ENCODE results near the gene KLF11.

KLF11 gene

GRCh38 chr2:10004401-10004800, 38.9 kb upstream of the KLF11 start:
- Histone ChIP-seq H3K4me1 (ENCODE audit: low read length) (no peaks in the 10 kb centered on the region), H3K9me3 (replicated peaks; ENCODE audit: insufficient read depth, low read length) (no peaks in the 10 kb centered on the region), H3K4me3 (ENCODE audit: low read length) (no peak overlapping the region), H3K9ac (ENCODE audit: low read length) (no peak overlapping the region), H3K79me2 (ENCODE audit: low read length) (no peaks in the 10 kb centered on the region), H3F3A (ENCODE audit: insufficient read depth, low read length) (no peaks in the 10 kb centered on the region), H2AFZ (ENCODE audit: low read length) (no peak overlapping the region), H3K4me2 (ENCODE audit: low read depth, low read length) (no peak overlapping the region), H3K27ac (ENCODE audit: low read length) (no peak overlapping the region), H3K36me3 (replicated peaks; ENCODE audit: insufficient read depth, low read length) (no peaks in the 10 kb centered on the region), H4K20me1 (ENCODE audit: insufficient read depth, low read length) (no peaks in the 10 kb centered on the region), H3K9me2 (replicated peaks; ENCODE audit: insufficient read depth, low read length) (no peaks in the 10 kb centered on the region), H3K27me3 (replicated peaks; ENCODE audit: insufficient read depth, low read length) (no peaks in the 10 kb centered on the region)
- TF ChIP-seq EZH2 (optimal IDR thresholded peaks at IDR 0.05; ENCODE audit: low read depth, low read length) (no peak), EZH2phosphoT487 (IDR thresholded peaks at IDR 0.05; ENCODE audit: low read length) (no peak)
- TF ChIP-seq, protein P1, sequence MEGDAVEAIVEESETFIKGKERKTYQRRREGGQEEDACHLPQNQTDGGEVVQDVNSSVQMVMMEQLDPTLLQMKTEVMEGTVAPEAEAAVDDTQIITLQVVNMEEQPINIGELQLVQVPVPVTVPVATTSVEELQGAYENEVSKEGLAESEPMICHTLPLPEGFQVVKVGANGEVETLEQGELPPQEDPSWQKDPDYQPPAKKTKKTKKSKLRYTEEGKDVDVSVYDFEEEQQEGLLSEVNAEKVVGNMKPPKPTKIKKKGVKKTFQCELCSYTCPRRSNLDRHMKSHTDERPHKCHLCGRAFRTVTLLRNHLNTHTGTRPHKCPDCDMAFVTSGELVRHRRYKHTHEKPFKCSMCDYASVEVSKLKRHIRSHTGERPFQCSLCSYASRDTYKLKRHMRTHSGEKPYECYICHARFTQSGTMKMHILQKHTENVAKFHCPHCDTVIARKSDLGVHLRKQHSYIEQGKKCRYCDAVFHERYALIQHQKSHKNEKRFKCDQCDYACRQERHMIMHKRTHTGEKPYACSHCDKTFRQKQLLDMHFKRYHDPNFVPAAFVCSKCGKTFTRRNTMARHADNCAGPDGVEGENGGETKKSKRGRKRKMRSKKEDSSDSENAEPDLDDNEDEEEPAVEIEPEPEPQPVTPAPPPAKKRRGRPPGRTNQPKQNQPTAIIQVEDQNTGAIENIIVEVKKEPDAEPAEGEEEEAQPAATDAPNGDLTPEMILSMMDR (IDR thresholded peaks at IDR 0.05; ENCODE audit: low read length) = no peak
- no peak for DNase-seq

DNA sequence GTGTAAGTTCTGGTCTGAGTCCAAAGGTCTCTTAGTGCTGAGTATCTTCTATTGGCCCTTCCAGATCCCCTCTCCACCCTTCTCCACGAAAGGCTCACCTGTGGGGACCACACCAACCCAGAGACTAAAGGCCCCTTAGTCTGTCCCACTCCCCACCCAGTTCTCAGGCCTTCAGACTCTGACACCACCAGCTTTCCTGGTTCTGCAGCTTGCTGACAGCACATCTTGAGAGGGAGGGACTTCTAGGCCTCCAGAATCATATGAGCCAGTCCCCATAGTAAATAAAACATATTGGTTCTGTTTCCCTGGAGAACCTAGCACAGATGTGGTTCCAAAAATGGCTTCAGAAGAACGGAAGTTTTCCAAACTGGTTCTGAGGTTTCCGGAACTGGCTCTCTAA, 38.5 kb upstream of the KLF11 start:
- H3K27ac ChIP-seq (ENCODE audit: low read length) = no peak overlapping the region
- no peaks in the 10 kb centered on the region for H3K27me3 ChIP-seq (replicated peaks; ENCODE audit: insufficient read depth, low read length)
- H3K9me2 ChIP-seq (replicated peaks; ENCODE audit: insufficient read depth, low read length) = no peaks in the 10 kb centered on the region
- H3K79me2 ChIP-seq (ENCODE audit: low read length) = no peaks in the 10 kb centered on the region
- H3F3A ChIP-seq (ENCODE audit: insufficient read depth, low read length) = no peaks in the 10 kb centered on the region
- no peaks in the 10 kb centered on the region for H3K4me1 ChIP-seq (ENCODE audit: low read length)
- no peak overlapping the region for H2AFZ ChIP-seq (ENCODE audit: low read length)
- no peak overlapping the region for H3K4me2 ChIP-seq (ENCODE audit: low read depth, low read length)
- TF ChIP-seq EZH2 (optimal IDR thresholded peaks at IDR 0.05; ENCODE audit: low read depth, low read length) (no peak), EZH2phosphoT487 (IDR thresholded peaks at IDR 0.05; ENCODE audit: low read length) (no peak)
- TF ChIP-seq, protein P1 (IDR thresholded peaks at IDR 0.05; ENCODE audit: low read length) = no peak
- H4K20me1 ChIP-seq (ENCODE audit: insufficient read depth, low read length) = no peaks in the 10 kb centered on the region
- no peak overlapping the region for H3K4me3 ChIP-seq (ENCODE audit: low read length)
- no peaks in the 10 kb centered on the region for H3K36me3 ChIP-seq (replicated peaks; ENCODE audit: insufficient read depth, low read length)
- no peaks in the 10 kb centered on the region for H3K9me3 ChIP-seq (replicated peaks; ENCODE audit: insufficient read depth, low read length)
- H3K9ac ChIP-seq (ENCODE audit: low read length) = no peak overlapping the region
- no peak for DNase-seq

DNA sequence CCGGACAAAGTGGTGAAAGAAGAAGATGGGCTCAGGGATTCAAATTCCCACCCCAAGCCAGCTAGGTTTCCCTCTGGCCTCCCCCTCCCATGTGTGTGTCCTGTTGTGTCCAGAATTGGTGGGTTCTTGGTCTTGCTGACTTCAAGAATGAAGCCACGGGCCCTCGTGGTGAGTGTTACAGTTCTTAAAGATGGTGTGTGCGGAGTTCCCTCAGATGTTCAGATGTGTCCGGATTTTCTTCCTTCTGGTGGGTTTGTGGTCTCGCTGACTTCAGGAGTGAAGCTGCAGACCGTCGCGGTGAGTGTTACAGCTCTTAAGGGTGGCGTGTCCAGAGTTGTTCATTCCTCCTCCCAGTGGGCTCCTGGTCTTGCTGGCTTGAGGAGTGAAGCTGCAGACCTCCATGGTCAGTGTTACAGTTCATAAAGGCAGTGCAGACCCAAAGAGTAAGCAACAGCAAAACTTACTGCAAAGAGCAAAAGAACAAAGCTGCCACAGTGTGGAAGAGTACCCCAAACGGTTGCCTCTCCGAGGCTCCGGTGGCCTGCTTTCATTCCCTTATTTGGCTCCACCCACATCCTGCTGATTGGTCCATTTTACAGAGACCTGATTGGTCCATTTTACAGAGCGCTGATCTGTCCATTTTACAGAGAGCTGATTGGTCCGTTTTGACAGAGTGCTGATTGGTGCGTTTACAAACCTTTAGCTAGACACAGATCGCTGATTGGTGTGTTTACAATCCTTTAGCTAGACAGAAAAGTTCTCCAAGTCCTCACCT, 37.7 kb upstream of the KLF11 start:
- Histone ChIP-seq H3K36me3 (replicated peaks; ENCODE audit: insufficient read depth, low read length) (no peaks in the 10 kb centered on the region), H3K27ac (ENCODE audit: low read length) (no peak overlapping the region), H3K9me3 (replicated peaks; ENCODE audit: insufficient read depth, low read length) (no peaks in the 10 kb centered on the region), H3K79me2 (ENCODE audit: low read length) (no peaks in the 10 kb centered on the region), H3K4me1 (ENCODE audit: low read length) (no peaks in the 10 kb centered on the region), H2AFZ (ENCODE audit: low read length) (no peak overlapping the region), H3K9ac (ENCODE audit: low read length) (no peak overlapping the region), H4K20me1 (ENCODE audit: insufficient read depth, low read length) (no peaks in the 10 kb centered on the region), H3F3A (ENCODE audit: insufficient read depth, low read length) (no peaks in the 10 kb centered on the region), H3K4me2 (ENCODE audit: low read depth, low read length) (no peak overlapping the region), H3K27me3 (replicated peaks; ENCODE audit: insufficient read depth, low read length) (no peaks in the 10 kb centered on the region), H3K4me3 (ENCODE audit: low read length) (no peak overlapping the region), H3K9me2 (replicated peaks; ENCODE audit: insufficient read depth, low read length) (no peaks in the 10 kb centered on the region)
- DNase-seq = no peak
- TF ChIP-seq EZH2 (optimal IDR thresholded peaks at IDR 0.05; ENCODE audit: low read depth, low read length) (no peak), EZH2phosphoT487 (IDR thresholded peaks at IDR 0.05; ENCODE audit: low read length) (no peak)
- TF ChIP-seq, protein P1 (IDR thresholded peaks at IDR 0.05; ENCODE audit: low read length) = no peak

All from MM.1S (cell line).